NK-92 treated with Interleukin-12 subunit alpha and Interleukin-12 subunit beta, amount 100 ng/mL, for 24 hours (cell line): ENCODE measurements around the gene ASB3.
"Not testable (repeated sequence)": the region's sequence is repeated elsewhere in the genome, so short reads cannot be mapped to it uniquely, and the experiment has no call there.

Experiments
- DNase-seq: peaks from one replicate; lab custom pipeline; 2025; lab: John Stamatoyannopoulos, UW

Gene ASB3

GRCh38 chr2:53785366-53785765, 1.4 kb downstream of the ASB3 start:
- DNase-seq: no peak

- no peak for DNase-seq
Measured at GRCh38 chr2:53784436-53784835, 2.3 kb downstream of the ASB3 start.

- no peak for DNase-seq
Measured at GRCh38 chr2:53782676-53783075, 4.1 kb downstream of the ASB3 start.

- DNase-seq: no peak
Measured at GRCh38 chr2:53780056-53780455, 6.7 kb downstream of the ASB3 start.

GRCh38 chr2:53778536-53779162, 8.1 kb downstream of the ASB3 start:
- DNase-seq: no peak

- no peak for DNase-seq
Measured at GRCh38 chr2:53777134-53777533, 9.6 kb downstream of the ASB3 start.

GRCh38 chr2:53770264-53770663, 16.5 kb downstream of the ASB3 start:
- DNase-seq: no peak

GRCh38 chr2:53769318-53769945, 17.3 kb downstream of the ASB3 start:
- DNase-seq: no peak

- DNase-seq: no peak
Measured at GRCh38 chr2:53768242-53768542, 18.6 kb downstream of the ASB3 start.

- peak; percentile 76 for DNase-seq
Measured at GRCh38 chr2:53767405-53768241, 19.1 kb downstream of the ASB3 start, which contains the start of gene CHAC2. TSS of gene CHAC2 (plus strand) at chr2:53767804. CDS start at chr2:53767887, 83 bp downstream.

GRCh38 chr2:53765767-53766166, 21.0 kb downstream of the ASB3 start:
- DNase-seq: no peak

GRCh38 chr2:53757206-53757605, 29.5 kb downstream of the ASB3 start:
- DNase-seq: not testable (repeated sequence)

- DNase-seq: no peak
Measured at GRCh38 chr2:53756644-53757043, 30.1 kb downstream of the ASB3 start.

GRCh38 chr2:53755121-53755520, 31.6 kb downstream of the ASB3 start:
- DNase-seq: no peak

- no peak for DNase-seq
Measured at GRCh38 chr2:53753041-53753440, 33.7 kb downstream of the ASB3 start.

GRCh38 chr2:53752385-53752784, 34.4 kb downstream of the ASB3 start:
- no peak for DNase-seq

GRCh38 chr2:53751728-53752127, 35.0 kb downstream of the ASB3 start:
- DNase-seq: no peak

GRCh38 chr2:53750041-53750768, 36.5 kb downstream of the ASB3 start:
- DNase-seq: no peak

GRCh38 chr2:53744395-53745065, 42.2 kb downstream of the ASB3 start:
- DNase-seq: no peak

GRCh38 chr2:53740170-53740569, 46.6 kb downstream of the ASB3 start:
- no peak for DNase-seq

GRCh38 chr2:53739032-53739431, 47.7 kb downstream of the ASB3 start:
- DNase-seq: no peak

GRCh38 chr2:53737091-53737490, 49.7 kb downstream of the ASB3 start:
- DNase-seq: no peak
